Fibroblast of villous mesenchyme (primary cell): ENCODE measurements around the gene PDX1. TPM values are rescaled to one million over a fixed set of nuclear protein-coding genes. Genes with fewer than 3 reads are reported as not detected.

Experiments used
- DNase-seq: peaks from one replicate; pipeline ENCODE4 v3.0.0-alpha.2; 2010; ENCODE audit warnings: low read depth
- H3K4me3 ChIP-seq: 2 replicates; pipeline ENCODE4 v1.5.1; 2011; ENCODE audit warnings: low read depth, mild to moderate bottlenecking, low read length
- total RNA-seq: library from RNA; depleted of rRNA; stranded (reverse); fragments of >200 nt; gene quantifications from 2 replicates; pipeline ENCODE4 v1.2.3, GENCODE V29; 2012
- TF ChIP-seq, protein P1 (sequence below): IDR thresholded peaks from 2 replicates; pipeline ENCODE4 v1.5.1; 2012; ENCODE audit warnings: low read depth, mild to moderate bottlenecking, low read length; ENCODE audit not compliant: insufficient read depth

The PDX1 gene
- total RNA-seq, 1 donor = not detected

DNA sequence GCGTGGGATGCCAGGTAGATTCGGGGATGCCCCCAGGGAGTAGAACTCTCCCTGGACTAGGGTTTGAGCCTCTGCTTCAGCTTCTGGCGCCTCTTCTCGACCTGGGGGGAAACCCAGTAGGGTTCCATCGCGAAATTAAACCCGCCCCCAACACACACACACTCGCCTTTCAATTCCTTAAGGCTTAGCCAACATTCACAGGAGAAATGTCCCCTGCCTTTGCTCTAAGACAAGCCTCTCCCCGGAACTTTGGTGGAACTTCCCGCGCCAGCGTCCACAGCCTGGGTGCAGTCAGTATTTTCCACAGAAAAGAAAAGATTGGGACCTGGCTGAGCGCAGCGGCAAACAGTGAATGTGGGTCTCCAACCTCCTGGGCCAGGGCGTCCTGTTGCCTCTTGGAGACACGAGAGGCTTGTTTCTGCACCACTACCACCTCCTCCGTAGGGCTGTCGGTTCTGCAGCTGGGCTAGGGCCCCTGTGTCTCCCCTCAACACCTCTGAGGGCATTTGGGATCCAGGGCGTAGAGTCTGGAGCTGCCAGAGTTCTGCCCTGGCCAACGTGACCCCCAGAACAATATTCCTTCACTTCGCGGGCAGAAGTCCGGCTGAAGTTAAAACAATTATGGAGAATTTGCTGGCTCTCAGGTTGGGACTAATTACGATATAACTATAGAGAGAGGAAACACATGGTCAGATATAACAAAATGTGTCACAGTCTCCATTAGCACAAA is 3.2 kb downstream of the PDX1 start:
- no peak overlapping the region for H3K4me3 ChIP-seq
- TF ChIP-seq, protein P1, sequence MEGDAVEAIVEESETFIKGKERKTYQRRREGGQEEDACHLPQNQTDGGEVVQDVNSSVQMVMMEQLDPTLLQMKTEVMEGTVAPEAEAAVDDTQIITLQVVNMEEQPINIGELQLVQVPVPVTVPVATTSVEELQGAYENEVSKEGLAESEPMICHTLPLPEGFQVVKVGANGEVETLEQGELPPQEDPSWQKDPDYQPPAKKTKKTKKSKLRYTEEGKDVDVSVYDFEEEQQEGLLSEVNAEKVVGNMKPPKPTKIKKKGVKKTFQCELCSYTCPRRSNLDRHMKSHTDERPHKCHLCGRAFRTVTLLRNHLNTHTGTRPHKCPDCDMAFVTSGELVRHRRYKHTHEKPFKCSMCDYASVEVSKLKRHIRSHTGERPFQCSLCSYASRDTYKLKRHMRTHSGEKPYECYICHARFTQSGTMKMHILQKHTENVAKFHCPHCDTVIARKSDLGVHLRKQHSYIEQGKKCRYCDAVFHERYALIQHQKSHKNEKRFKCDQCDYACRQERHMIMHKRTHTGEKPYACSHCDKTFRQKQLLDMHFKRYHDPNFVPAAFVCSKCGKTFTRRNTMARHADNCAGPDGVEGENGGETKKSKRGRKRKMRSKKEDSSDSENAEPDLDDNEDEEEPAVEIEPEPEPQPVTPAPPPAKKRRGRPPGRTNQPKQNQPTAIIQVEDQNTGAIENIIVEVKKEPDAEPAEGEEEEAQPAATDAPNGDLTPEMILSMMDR = no peak
- no peak for DNase-seq

DNA sequence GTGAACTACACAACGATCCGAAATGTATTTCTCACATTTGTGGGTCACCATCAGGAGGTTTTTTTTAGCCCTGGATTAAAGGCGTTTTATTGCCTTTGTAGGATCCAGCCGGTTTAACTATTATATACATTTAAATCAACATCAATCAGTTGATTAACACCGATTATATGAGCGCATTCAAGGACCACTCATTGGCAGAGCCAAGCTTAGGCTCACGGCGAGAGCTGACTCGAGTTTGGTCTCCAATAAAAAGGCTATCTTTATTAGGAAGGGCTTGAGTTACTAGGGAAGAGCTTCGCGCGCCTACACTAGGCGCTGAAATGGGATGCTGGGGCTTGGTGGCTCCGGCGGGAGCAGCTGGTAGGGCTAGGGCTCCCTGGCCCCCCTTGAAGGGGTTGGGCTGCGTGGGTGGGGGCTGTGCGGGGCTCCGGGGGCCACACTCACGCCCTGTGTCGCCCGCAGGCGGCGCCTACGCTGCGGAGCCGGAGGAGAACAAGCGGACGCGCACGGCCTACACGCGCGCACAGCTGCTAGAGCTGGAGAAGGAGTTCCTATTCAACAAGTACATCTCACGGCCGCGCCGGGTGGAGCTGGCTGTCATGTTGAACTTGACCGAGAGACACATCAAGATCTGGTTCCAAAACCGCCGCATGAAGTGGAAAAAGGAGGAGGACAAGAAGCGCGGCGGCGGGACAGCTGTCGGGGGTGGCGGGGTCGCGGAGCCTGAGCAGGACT is 4.2 kb downstream of the PDX1 start:
- no peak for DNase-seq
- H3K4me3 ChIP-seq = no peak overlapping the region
- TF ChIP-seq, protein P1 = no peak

DNA sequence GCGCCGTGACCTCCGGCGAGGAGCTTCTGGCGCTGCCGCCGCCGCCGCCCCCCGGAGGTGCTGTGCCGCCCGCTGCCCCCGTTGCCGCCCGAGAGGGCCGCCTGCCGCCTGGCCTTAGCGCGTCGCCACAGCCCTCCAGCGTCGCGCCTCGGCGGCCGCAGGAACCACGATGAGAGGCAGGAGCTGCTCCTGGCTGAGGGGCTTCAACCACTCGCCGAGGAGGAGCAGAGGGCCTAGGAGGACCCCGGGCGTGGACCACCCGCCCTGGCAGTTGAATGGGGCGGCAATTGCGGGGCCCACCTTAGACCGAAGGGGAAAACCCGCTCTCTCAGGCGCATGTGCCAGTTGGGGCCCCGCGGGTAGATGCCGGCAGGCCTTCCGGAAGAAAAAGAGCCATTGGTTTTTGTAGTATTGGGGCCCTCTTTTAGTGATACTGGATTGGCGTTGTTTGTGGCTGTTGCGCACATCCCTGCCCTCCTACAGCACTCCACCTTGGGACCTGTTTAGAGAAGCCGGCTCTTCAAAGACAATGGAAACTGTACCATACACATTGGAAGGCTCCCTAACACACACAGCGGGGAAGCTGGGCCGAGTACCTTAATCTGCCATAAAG is 4.8 kb downstream of the PDX1 start:
- TF ChIP-seq, protein P1 = no peak
- no peak overlapping the region for H3K4me3 ChIP-seq
- no peak for DNase-seq

DNA sequence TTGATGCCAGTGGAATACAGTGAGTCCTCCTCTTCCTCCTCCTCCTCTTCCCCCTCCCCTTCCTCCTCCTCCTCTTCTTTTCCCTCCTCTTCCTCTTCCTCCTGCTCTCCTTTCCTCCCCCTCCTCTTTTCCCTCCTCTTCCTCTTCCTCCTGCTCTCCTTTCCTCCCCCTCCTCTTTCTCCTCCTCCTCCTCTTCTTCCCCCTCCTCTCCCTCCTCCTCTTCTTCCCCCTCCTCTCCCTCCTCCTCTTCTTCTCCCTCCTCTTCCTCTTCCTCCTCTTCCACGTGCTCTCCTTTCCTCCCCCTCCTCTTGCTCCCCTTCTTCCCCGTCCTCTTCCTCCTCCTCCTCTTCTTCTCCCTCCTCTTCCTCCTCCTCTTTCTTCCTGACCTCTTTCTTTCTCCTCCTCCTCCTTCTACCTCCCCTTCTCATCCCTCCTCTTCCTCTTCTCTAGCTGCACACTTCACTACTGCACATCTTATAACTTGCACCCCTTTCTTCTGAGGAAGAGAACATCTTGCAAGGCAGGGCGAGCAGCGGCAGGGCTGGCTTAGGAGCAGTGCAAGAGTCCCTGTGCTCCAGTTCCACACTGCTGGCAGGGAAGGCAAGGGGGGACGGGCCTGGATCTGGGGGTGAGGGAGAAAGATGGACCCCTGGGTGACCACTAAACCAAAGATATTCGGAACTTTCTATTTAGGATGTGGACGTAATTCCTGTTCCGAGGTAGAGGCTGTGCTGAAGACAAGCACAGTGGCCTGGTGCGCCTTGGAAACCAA is 5.6 kb downstream of the PDX1 start:
- TF ChIP-seq, protein P1 = no peak
- no peak for DNase-seq
- H3K4me3 ChIP-seq = no peak overlapping the region

DNA sequence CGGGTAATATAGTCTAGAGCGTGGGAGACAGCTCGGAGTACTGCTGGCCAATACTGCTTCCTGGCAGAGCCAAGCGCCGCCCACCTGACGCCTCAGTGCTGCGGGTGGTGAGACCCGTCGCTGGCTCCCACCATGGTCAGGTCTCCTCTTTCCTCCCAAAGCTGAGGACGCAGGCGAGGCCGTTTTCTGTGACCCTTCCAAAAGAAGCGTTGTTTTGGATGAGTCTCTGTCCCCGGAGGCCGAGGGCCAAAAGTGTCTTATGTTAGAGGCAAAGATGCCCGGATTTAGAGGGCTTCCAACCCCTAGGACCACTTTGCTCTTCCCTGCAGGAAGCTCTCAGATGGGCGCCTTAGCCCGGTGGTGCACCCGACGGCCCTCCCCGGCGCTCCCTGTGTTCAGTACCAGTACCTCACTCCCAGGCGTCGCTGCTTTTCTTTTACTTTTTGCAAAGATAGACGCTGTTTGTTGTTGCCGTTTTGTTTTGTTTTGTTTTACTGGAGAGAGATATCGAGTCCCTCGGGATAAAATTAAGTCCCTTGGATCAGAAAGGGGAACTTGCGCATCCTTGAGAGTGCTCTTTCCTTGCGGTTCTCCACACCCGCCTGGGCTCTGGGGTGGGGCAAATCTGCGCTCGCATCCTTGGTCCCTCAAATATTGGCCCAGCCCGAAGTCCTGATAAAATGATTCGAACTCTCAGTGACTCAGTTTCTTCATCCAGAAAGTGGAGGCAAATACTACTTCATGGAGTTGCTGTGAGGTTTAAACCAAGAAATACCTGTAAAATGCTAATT is 7.0 kb downstream of the PDX1 start:
- TF ChIP-seq, protein P1 = no peak
- H3K4me3 ChIP-seq = no peak overlapping the region
- DNase-seq = no peak
